ENCODE measurements around the gene PGAM2.
"Not testable (repeated sequence)": the region's sequence is repeated elsewhere in the genome, so short reads cannot be mapped to it uniquely, and the experiment has no call there.

DNA sequence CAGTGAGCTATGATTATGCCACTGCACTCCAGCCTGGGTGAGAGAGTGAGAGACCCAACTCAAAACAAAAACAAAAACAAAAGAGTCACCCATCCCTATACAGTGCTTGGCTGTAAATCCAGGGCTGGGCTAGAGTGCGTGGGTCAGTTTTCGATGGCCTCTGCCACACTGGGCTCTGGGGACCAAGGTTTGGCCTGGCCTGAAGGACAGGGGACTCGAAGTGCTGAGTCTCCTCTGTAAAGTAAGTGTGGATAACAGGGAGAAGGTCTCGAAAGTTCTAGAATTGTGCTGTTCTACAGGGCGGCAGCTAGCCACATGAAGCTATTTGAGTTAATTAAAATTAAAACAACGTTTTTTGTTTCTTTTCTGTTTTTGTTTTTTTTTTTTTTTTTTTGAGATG lies 33.3 kb downstream of the PGAM2 start:
- not testable (repeated sequence) for TF ChIP-seq POLR2A, EP300 (IDR thresholded peaks at IDR 0.05)
- TF ChIP-seq, protein P1, sequence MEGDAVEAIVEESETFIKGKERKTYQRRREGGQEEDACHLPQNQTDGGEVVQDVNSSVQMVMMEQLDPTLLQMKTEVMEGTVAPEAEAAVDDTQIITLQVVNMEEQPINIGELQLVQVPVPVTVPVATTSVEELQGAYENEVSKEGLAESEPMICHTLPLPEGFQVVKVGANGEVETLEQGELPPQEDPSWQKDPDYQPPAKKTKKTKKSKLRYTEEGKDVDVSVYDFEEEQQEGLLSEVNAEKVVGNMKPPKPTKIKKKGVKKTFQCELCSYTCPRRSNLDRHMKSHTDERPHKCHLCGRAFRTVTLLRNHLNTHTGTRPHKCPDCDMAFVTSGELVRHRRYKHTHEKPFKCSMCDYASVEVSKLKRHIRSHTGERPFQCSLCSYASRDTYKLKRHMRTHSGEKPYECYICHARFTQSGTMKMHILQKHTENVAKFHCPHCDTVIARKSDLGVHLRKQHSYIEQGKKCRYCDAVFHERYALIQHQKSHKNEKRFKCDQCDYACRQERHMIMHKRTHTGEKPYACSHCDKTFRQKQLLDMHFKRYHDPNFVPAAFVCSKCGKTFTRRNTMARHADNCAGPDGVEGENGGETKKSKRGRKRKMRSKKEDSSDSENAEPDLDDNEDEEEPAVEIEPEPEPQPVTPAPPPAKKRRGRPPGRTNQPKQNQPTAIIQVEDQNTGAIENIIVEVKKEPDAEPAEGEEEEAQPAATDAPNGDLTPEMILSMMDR (IDR thresholded peaks at IDR 0.05): not testable (repeated sequence)

All from suprapubic skin (tissue), 3 donors.